Activated T-cell treated with anti-CD3 and anti-CD28 coated beads, Interleukin-2, amount 50 U/mL, for 72 hours (primary cell): ENCODE measurements around the gene CHN1. TPM values are rescaled to one million over a fixed set of nuclear protein-coding genes. Genes with fewer than 3 reads are reported as not detected.

Experiments
- ATAC-seq, 2 donors: fragments of 150-1000 bp; cut with Tn5 transposase; replicated peaks in 1 of 2; 2 replicates each; pipeline ENCODE4 v1.10.0; 2021; ENCODE audit warnings: moderate library complexity in 2 of 2, mild to moderate bottlenecking in 1 of 2
- DNase-seq, 2 donors: peaks; one replicate each; pipeline ENCODE4 v3.0.0; 2021 to 2022; ENCODE audit warnings: mixed read lengths in 1 of 2
- H3K27ac Mint-ChIP-seq: one replicate; pipeline ENCODE4 v1.8.0; 2022; ENCODE audit warnings: mild to moderate bottlenecking, moderate library complexity, mixed read lengths
- H3K27me3 Mint-ChIP-seq: one replicate; pipeline ENCODE4 v1.8.0; 2022; ENCODE audit warnings: low read depth, mixed read lengths
- H3K36me3 Mint-ChIP-seq, 2 donors: one replicate each; pipeline ENCODE4 v1.8.0; 2022; ENCODE audit warnings: mixed read lengths in 2 of 2, mild to moderate bottlenecking in 1 of 2; ENCODE audit not compliant: insufficient read depth in 2 of 2
- H3K4me1 Mint-ChIP-seq: one replicate; pipeline ENCODE4 v1.8.0; 2022; ENCODE audit warnings: low read depth, mixed read lengths
- H3K4me3 Mint-ChIP-seq, 2 donors: one replicate each; pipeline ENCODE4 v1.8.0; 2022; ENCODE audit warnings: mild to moderate bottlenecking in 2 of 2, mixed read lengths in 2 of 2, moderate library complexity in 2 of 2
- H3K9me3 Mint-ChIP-seq, 2 donors: one replicate each; pipeline ENCODE4 v1.8.0; 2022; ENCODE audit warnings: mixed read lengths in 2 of 2
- total RNA-seq, 2 donors: library from RNA; stranded (reverse); gene quantifications; one replicate each; pipeline ENCODE4 v1.2.3, GENCODE V29; 2022

The CHN1 gene
- total RNA-seq, 2 donors from 2014 or later, result 5.1 to 5.3 TPM

GRCh38 chr2:175025946-175026345 is 20.8 kb upstream of the CHN1 start:
- Mint-ChIP-seq H3K4me3 (no peak overlapping the region), H3K4me1 (no peaks in the 10 kb centered on the region), H3K27me3 (no peaks in the 10 kb centered on the region), H3K9me3 (no peaks in the 10 kb centered on the region), H3K36me3 (no peaks in the 10 kb centered on the region), H3K27ac (no peak overlapping the region)
- no peak for ATAC-seq
- no peak for DNase-seq

- ATAC-seq (no peak), DNase-seq (no peak)
- no peaks in the 10 kb centered on the region for H3K9me3 Mint-ChIP-seq
- no peaks in the 10 kb centered on the region for H3K4me1 Mint-ChIP-seq
- no peak overlapping the region for H3K27ac Mint-ChIP-seq
- H3K27me3 Mint-ChIP-seq, result no peaks in the 10 kb centered on the region
- no peak overlapping the region for H3K4me3 Mint-ChIP-seq
- H3K36me3 Mint-ChIP-seq, result no peaks in the 10 kb centered on the region
Measured at GRCh38 chr2:175025233-175025632, 20.1 kb upstream of the CHN1 start.

GRCh38 chr2:175022923-175023322 is 17.7 kb upstream of the CHN1 start:
- DNase-seq (no peak), ATAC-seq (no peak)
- Mint-ChIP-seq H3K27ac (no peak overlapping the region), H3K4me3 (no peak overlapping the region), H3K36me3 (no peaks in the 10 kb centered on the region), H3K4me1 (no peaks in the 10 kb centered on the region), H3K9me3 (no peaks in the 10 kb centered on the region), H3K27me3 (no peaks in the 10 kb centered on the region)

GRCh38 chr2:175019566-175020327 is 14.6 kb upstream of the CHN1 start:
- H3K4me3 Mint-ChIP-seq, result no peak overlapping the region

GRCh38 chr2:175017618-175018414 is 12.6 kb upstream of the CHN1 start:
- Mint-ChIP-seq H3K9me3 (peaks cover 0 to 2% of the 10 kb centered on the region in 2 donors), H3K27me3 (no peaks in the 10 kb centered on the region), H3K27ac (no peak overlapping the region), H3K36me3 (no peaks in the 10 kb centered on the region), H3K4me1 (no peaks in the 10 kb centered on the region), H3K4me3 (no peak overlapping the region)
- ATAC-seq (no peak), DNase-seq (no peak)

More at GRCh38 chr2:175019566-175020327, 14.6 kb upstream of the CHN1 start:
- no peak overlapping the region for H3K27ac Mint-ChIP-seq
- no peaks in the 10 kb centered on the region for H3K9me3 Mint-ChIP-seq
- no peaks in the 10 kb centered on the region for H3K27me3 Mint-ChIP-seq
- H3K4me1 Mint-ChIP-seq, result no peaks in the 10 kb centered on the region
- ATAC-seq (no peak), DNase-seq (no peak)
- no peaks in the 10 kb centered on the region for H3K36me3 Mint-ChIP-seq

- H3K4me1 Mint-ChIP-seq, result no peaks in the 10 kb centered on the region
- peaks cover 6% of the 10 kb centered on the region for H3K27me3 Mint-ChIP-seq
- H3K36me3 Mint-ChIP-seq, result no peaks in the 10 kb centered on the region
- no peak overlapping the region for H3K27ac Mint-ChIP-seq
- DNase-seq (no peak), ATAC-seq (no peak)
- no peak overlapping the region for H3K4me3 Mint-ChIP-seq
- peaks cover 0 to 2% of the 10 kb centered on the region in 2 donors for H3K9me3 Mint-ChIP-seq
Measured at GRCh38 chr2:175015340-175015739, 10.2 kb upstream of the CHN1 start.

GRCh38 chr2:175012516-175012915 is 7.3 kb upstream of the CHN1 start:
- DNase-seq, result no peak
- Mint-ChIP-seq H3K27me3 (peaks cover 14% of the 10 kb centered on the region), H3K36me3 (no peaks in the 10 kb centered on the region), H3K4me3 (no peak overlapping the region), H3K4me1 (no peaks in the 10 kb centered on the region), H3K27ac (no peak overlapping the region), H3K9me3 (peaks cover 0 to 2% of the 10 kb centered on the region in 2 donors)
- no peak for ATAC-seq

- no peak overlapping the region for H3K4me3 Mint-ChIP-seq
- H3K27ac Mint-ChIP-seq, result no peak overlapping the region
- H3K27me3 Mint-ChIP-seq, result peaks cover 21% of the 10 kb centered on the region
- no peaks in the 10 kb centered on the region for H3K36me3 Mint-ChIP-seq
- H3K9me3 Mint-ChIP-seq, result peaks cover 0 to 2% of the 10 kb centered on the region in 2 donors
- H3K4me1 Mint-ChIP-seq, result no peaks in the 10 kb centered on the region
- DNase-seq, result no peak
- no peak for ATAC-seq
Measured at GRCh38 chr2:175011505-175011904, 6.3 kb upstream of the CHN1 start.

GRCh38 chr2:175010848-175011254 is 5.7 kb upstream of the CHN1 start:
- no peak overlapping the region for H3K27ac Mint-ChIP-seq
- no peak overlapping the region for H3K4me3 Mint-ChIP-seq
- H3K36me3 Mint-ChIP-seq, result no peaks in the 10 kb centered on the region
- ATAC-seq (no peak), DNase-seq (no peak)
- H3K4me1 Mint-ChIP-seq, result no peaks in the 10 kb centered on the region
- H3K27me3 Mint-ChIP-seq, result peaks cover 28% of the 10 kb centered on the region
- H3K9me3 Mint-ChIP-seq, result peaks cover 0 to 2% of the 10 kb centered on the region in 2 donors

- Mint-ChIP-seq H3K4me1 (no peaks in the 10 kb centered on the region), H3K27me3 (peaks cover 29% of the 10 kb centered on the region), H3K27ac (no peak overlapping the region), H3K4me3 (no peak overlapping the region), H3K36me3 (no peaks in the 10 kb centered on the region), H3K9me3 (peaks cover 0 to 2% of the 10 kb centered on the region in 2 donors)
- no peak for ATAC-seq
- DNase-seq, result no peak
Measured at GRCh38 chr2:175009917-175010621, 4.9 kb upstream of the CHN1 start.

GRCh38 chr2:175008801-175009495 is 3.8 kb upstream of the CHN1 start:
- no peak for DNase-seq
- peaks cover 0 to 2% of the 10 kb centered on the region in 2 donors for H3K9me3 Mint-ChIP-seq
- no peak overlapping the region for H3K4me3 Mint-ChIP-seq
- peaks cover 0 to 1% of the 10 kb centered on the region in 2 donors for H3K36me3 Mint-ChIP-seq
- H3K27ac Mint-ChIP-seq, result no peak overlapping the region
- H3K4me1 Mint-ChIP-seq, result no peaks in the 10 kb centered on the region
- ATAC-seq, result no peak
- peaks cover 29% of the 10 kb centered on the region for H3K27me3 Mint-ChIP-seq

GRCh38 chr2:175008009-175008408 is 2.8 kb upstream of the CHN1 start:
- peaks cover 0 to 1% of the 10 kb centered on the region in 2 donors for H3K36me3 Mint-ChIP-seq
- peaks cover 31% of the 10 kb centered on the region for H3K27me3 Mint-ChIP-seq
- ATAC-seq (no peak), DNase-seq (no peak)
- no peaks in the 10 kb centered on the region for H3K4me1 Mint-ChIP-seq
- H3K9me3 Mint-ChIP-seq, result no peaks in the 10 kb centered on the region
- H3K27ac Mint-ChIP-seq, result no peak overlapping the region
- no peak overlapping the region for H3K4me3 Mint-ChIP-seq
